PFSK-1 (cell line): Measurements from ENCODE around the gene CMTM1.

Experiments
- FOXP2 ChIP-seq: optimal IDR thresholded peaks from 2 replicates; pipeline ENCODE3; 2011; ENCODE audit warnings: borderline replicate concordance, control low read depth, inconsistent platforms; ENCODE audit not compliant: insufficient read depth; ENCODE audit errors: extremely low read length, extremely low read depth
- POLR2AphosphoS5 ChIP-seq: IDR thresholded peaks from 2 replicates; pipeline ENCODE4 v1.6.1; 2012; ENCODE audit warnings: low read depth, mild to moderate bottlenecking, control low read depth, low read length, moderate library complexity
- REST ChIP-seq, 2 experiments: IDR thresholded peaks; 2 replicates each; pipeline versions ENCODE4 v1.6.1 to v1.8.0; 2011 to 2012; ENCODE audit warnings: low read depth in 2 of 2, low read length in 2 of 2, control low read depth in 1 of 2, inconsistent platforms in 1 of 2, mild to moderate bottlenecking in 1 of 2, moderate library complexity in 1 of 2; ENCODE audit not compliant: insufficient read depth in 1 of 2
- SIN3A ChIP-seq: IDR thresholded peaks from 2 replicates; pipeline ENCODE4 v1.6.1; 2012; ENCODE audit warnings: mild to moderate bottlenecking, low read length, moderate library complexity, borderline replicate concordance; ENCODE audit not compliant: insufficient read depth
- TAF1 ChIP-seq: IDR thresholded peaks from 2 replicates; pipeline ENCODE4 v1.6.1; 2012; ENCODE audit warnings: low read length, control low read depth, borderline replicate concordance; ENCODE audit not compliant: insufficient read depth

The CMTM1 gene

GRCh38 chr16:66523861-66524354 is 42.3 kb upstream of the CMTM1 start:
- no peak for TF ChIP-seq TAF1
- TF ChIP-seq POLR2AphosphoS5, result no peak
- TF ChIP-seq REST (IDR thresholded peaks at IDR 0.05; ENCODE audit: insufficient read depth in 1 of 2, low read depth in 2 of 2, low read length in 2 of 2), result no peak
- TF ChIP-seq FOXP2, result no peak
- no peak for TF ChIP-seq SIN3A

- TF ChIP-seq TAF1 (no peak), SIN3A (no peak), POLR2AphosphoS5 (no peak), FOXP2 (no peak)
These were observed 41.6 kb upstream of the CMTM1 start for GRCh38 chr16:66524601-66525164.

GRCh38 chr16:66525396-66526180 is 40.7 kb upstream of the CMTM1 start:
- no peak for TF ChIP-seq FOXP2
- TF ChIP-seq POLR2AphosphoS5, result no peak
- no peak for TF ChIP-seq SIN3A
- TF ChIP-seq REST (IDR thresholded peaks at IDR 0.05; ENCODE audit: insufficient read depth in 1 of 2, low read depth in 2 of 2, low read length in 2 of 2), result no peak
- no peak for TF ChIP-seq TAF1

- TF ChIP-seq POLR2AphosphoS5, result no peak
- TF ChIP-seq REST (IDR thresholded peaks at IDR 0.05; ENCODE audit: insufficient read depth in 1 of 2, low read depth in 2 of 2, low read length in 2 of 2), result no peak
- TF ChIP-seq TAF1, result no peak
- no peak for TF ChIP-seq FOXP2
- TF ChIP-seq SIN3A, result no peak
These were observed 37.9 kb upstream of the CMTM1 start for GRCh38 chr16:66528294-66528693.

DNA sequence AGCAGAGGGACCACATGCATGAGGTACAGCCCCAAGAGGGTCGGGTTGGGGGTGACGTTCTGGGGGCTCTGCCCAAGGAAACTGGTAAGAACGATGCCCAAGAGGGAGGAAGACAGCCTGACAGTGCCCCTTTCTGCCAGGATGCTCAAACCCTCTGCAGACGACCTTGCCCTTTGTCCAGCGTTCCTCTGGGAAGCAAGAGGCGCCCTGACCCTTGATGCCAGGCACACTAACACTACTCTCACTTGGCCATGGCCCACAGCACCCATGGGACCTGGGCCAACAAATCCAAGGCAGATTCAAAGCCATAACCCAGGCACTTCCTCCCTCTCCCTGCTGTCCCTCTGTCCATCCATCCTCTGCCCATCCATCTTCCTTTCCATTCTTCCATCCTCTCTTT is 36.8 kb upstream of the CMTM1 start:
- TF ChIP-seq SIN3A (no peak), FOXP2 (no peak), TAF1 (no peak), REST (IDR thresholded peaks at IDR 0.05; ENCODE audit: insufficient read depth in 1 of 2, low read depth in 2 of 2, low read length in 2 of 2) (no peak), POLR2AphosphoS5 (no peak)
